ENCODE measurements around the gene C17orf50. TPM values are rescaled to one million over a fixed set of nuclear protein-coding genes. Genes with fewer than 3 reads are reported as not detected.
A peak's percentile ranks its signal among the peaks of the same experiment; 100 is the strongest.

The C17orf50 gene
- total RNA-seq, 1 experiment from 2014 or later = not detected

DNA sequence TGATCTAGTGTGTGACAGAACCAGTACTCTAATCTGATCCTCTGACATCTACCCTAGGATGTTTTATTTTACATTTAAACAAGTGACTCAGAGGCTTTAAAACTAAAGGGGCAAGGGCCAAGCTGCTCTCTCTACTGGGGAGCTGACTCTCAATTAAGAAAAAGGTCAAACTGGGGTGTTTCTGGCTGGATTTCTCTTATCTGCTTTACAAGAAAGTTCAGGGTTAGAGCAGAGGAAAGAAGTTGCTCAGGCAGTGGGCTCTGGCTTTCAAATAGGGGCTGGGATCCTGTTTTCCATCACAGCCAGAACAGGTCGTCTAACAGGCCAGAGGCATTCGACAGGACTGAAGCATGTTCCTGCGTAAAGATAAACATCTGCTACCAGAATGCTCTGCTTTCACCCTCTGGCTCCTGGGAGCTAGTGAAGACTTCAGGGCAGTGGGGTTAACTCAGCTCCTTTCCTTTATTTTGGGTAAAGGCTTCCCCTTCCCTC is 26.3 kb downstream of the C17orf50 start:
- H3F3A ChIP-seq (ENCODE audit: low read length, unreplicated experiment) = no peaks in the 10 kb centered on the region
- ChIA-PET CTCF (interaction anchor here (0.6 kb wide), 1 partner anchor 162 kb away, joined by 8 read pairs; no protein-coding TSS in a partner anchor), POLR2A (ENCODE audit: unreplicated experiment) (no interaction called here)
- H3K9me3 ChIP-seq (ENCODE audit: low read length) = no peaks in the 10 kb centered on the region
- peak overlapping the region; percentile 64 for H3K4me2 ChIP-seq (ENCODE audit: low read length)
- H3K27me3 ChIP-seq (ENCODE audit: low read length) = no peaks in the 10 kb centered on the region
- no TSS peak for BruUV-seq (replicated peaks)
- peak; percentile 66 for ATAC-seq
- no peaks in the 10 kb centered on the region for H4K20me1 ChIP-seq (ENCODE audit: low read length)
- TF ChIP-seq CTCF (conservative IDR thresholded peaks at IDR 0.05; ENCODE audit: low read depth, low read length) (no peak), EZH2 (IDR thresholded peaks at IDR 0.05; ENCODE audit: low read length, unreplicated experiment) (no peak), EZH2phosphoT487 (IDR thresholded peaks at IDR 0.05; ENCODE audit: borderline replicate concordance, low read length) (no peak)
- H3K36me3 ChIP-seq (ENCODE audit: low read depth, low read length) = no peaks in the 10 kb centered on the region
- DNase-seq = peak; percentile 41
- H3K9me2 ChIP-seq (replicated peaks; ENCODE audit: low read length) = no peaks in the 10 kb centered on the region
- no peak overlapping the region for H3K4me3 ChIP-seq (ENCODE audit: low read length)
- H3K4me1 ChIP-seq (ENCODE audit: insufficient read depth, low read length) = peaks cover 55% of the 10 kb centered on the region
- peak overlapping the region; percentile 93 for H3K27ac ChIP-seq (ENCODE audit: low read length)
- peak overlapping the region; percentile 53 for H3K9ac ChIP-seq (ENCODE audit: low read length)
- no peaks in the 10 kb centered on the region for H3K79me2 ChIP-seq (ENCODE audit: low read length)
- intact Hi-C loops (cut with micrococcal nuclease) = no loop called here
- peak overlapping the region; percentile 68 for H2AFZ ChIP-seq (ENCODE audit: low read length)

GRCh38 chr17:35788477-35789368 is 28.0 kb downstream of the C17orf50 start:
- Histone ChIP-seq H3K9me3 (ENCODE audit: low read length) (no peaks in the 10 kb centered on the region), H3K36me3 (ENCODE audit: low read depth, low read length) (no peaks in the 10 kb centered on the region), H3K4me2 (ENCODE audit: low read length) (peak overlapping the region; percentile 67), H3K4me3 (ENCODE audit: low read length) (no peak overlapping the region; the same call in 1 of the 2 replicates), H3K79me2 (ENCODE audit: low read length) (no peaks in the 10 kb centered on the region), H3K27ac (ENCODE audit: low read length) (peak overlapping the region; percentile 93), H3K9me2 (replicated peaks; ENCODE audit: low read length) (no peaks in the 10 kb centered on the region), H3K27me3 (ENCODE audit: low read length) (no peaks in the 10 kb centered on the region), H4K20me1 (ENCODE audit: low read length) (no peaks in the 10 kb centered on the region), H3K9ac (ENCODE audit: low read length) (peak overlapping the region; percentile 52), H3F3A (ENCODE audit: low read length, unreplicated experiment) (no peaks in the 10 kb centered on the region), H2AFZ (ENCODE audit: low read length) (peak overlapping the region; percentile 23; the same call in 1 of the 2 replicates), H3K4me1 (ENCODE audit: insufficient read depth, low read length) (peaks cover 49% of the 10 kb centered on the region)
- TF ChIP-seq EZH2 (IDR thresholded peaks at IDR 0.05; ENCODE audit: low read length, unreplicated experiment) (no peak), EZH2phosphoT487 (IDR thresholded peaks at IDR 0.05; ENCODE audit: borderline replicate concordance, low read length) (no peak)
- CTCF ChIA-PET = interaction anchor here (0.5 to 1.1 kb wide), 5 partner anchors 11 to 233 kb away, joined by 3 to 7 read pairs (median 6); no protein-coding TSS in a partner anchor
- intact Hi-C loops (cut with micrococcal nuclease) = no loop called here
- DNase-seq (peak; percentile 81), ATAC-seq (peak; percentile 81)
- POLR2A ChIA-PET (ENCODE audit: unreplicated experiment) = no interaction called here
- no TSS peak for BruUV-seq (replicated peaks)

GRCh38 chr17:35790841-35791240 is 30.2 kb downstream of the C17orf50 start:
- peaks cover 37% of the 10 kb centered on the region for H3K4me1 ChIP-seq (ENCODE audit: insufficient read depth, low read length)
- no peaks in the 10 kb centered on the region for H3K27me3 ChIP-seq (ENCODE audit: low read length)
- no peak for ATAC-seq
- DNase-seq = peak; percentile 37
- H3K9me3 ChIP-seq (ENCODE audit: low read length) = no peaks in the 10 kb centered on the region
- no TSS peak for BruUV-seq (replicated peaks)
- intact Hi-C loops (cut with micrococcal nuclease) = no loop called here
- H3K9me2 ChIP-seq (replicated peaks; ENCODE audit: low read length) = no peaks in the 10 kb centered on the region
- no peak for TF ChIP-seq EZH2phosphoT487 (IDR thresholded peaks at IDR 0.05; ENCODE audit: borderline replicate concordance, low read length)
- no peak for TF ChIP-seq EZH2 (IDR thresholded peaks at IDR 0.05; ENCODE audit: low read length, unreplicated experiment)
- TF ChIP-seq CTCF (conservative IDR thresholded peaks at IDR 0.05; ENCODE audit: low read depth, low read length) = no peak
- no peaks in the 10 kb centered on the region for H3K79me2 ChIP-seq (ENCODE audit: low read length)
- H3K36me3 ChIP-seq (ENCODE audit: low read depth, low read length) = no peaks in the 10 kb centered on the region
- ChIA-PET CTCF (no interaction called here), POLR2A (ENCODE audit: unreplicated experiment) (no interaction called here)
- H3F3A ChIP-seq (ENCODE audit: low read length, unreplicated experiment) = no peaks in the 10 kb centered on the region
- no peak overlapping the region for H3K4me2 ChIP-seq (ENCODE audit: low read length)
- no peak overlapping the region for H3K9ac ChIP-seq (ENCODE audit: low read length)
- H3K27ac ChIP-seq (ENCODE audit: low read length) = no peak overlapping the region
- no peak overlapping the region for H2AFZ ChIP-seq (ENCODE audit: low read length)
- H4K20me1 ChIP-seq (ENCODE audit: low read length) = no peaks in the 10 kb centered on the region
- H3K4me3 ChIP-seq (ENCODE audit: low read length) = no peak overlapping the region

Measured in PC-3 (cell line).